CD4-positive, CD25-positive, alpha-beta regulatory T cell (primary cell): ENCODE data around the gene SDC4. TPM values are rescaled to one million over a fixed set of nuclear protein-coding genes. Genes with fewer than 3 reads are reported as not detected.

ENCODE experiments used
- ATAC-seq, 2 donors: fragments of 150-1000 bp; cut with Tn5 transposase; one replicate each; pipeline ENCODE4 v1.10.0; 2021; ENCODE audit warnings: low read depth in 2 of 2, moderate number of reproducible peaks in 2 of 2, moderate library complexity in 1 of 2
- DNase-seq, 3 donors: peaks; one replicate each; pipeline versions ENCODE4 v3.0.0 to v3.0.0-alpha.2; 2012 to 2022; ENCODE audit warnings: mixed read lengths in 1 of 3
- H3K27ac ChIP-seq: one replicate; pipeline ENCODE4 v1.7.0; 2013; ENCODE audit warnings: mild to moderate bottlenecking, low read length; ENCODE audit not compliant: insufficient read depth, poor library complexity, severe bottlenecking
- H3K27me3 ChIP-seq: one replicate; pipeline ENCODE4 v1.7.0; 2013; ENCODE audit warnings: low read length; ENCODE audit not compliant: control insufficient read depth, insufficient read depth
- H3K36me3 ChIP-seq: one replicate; pipeline ENCODE4 v1.7.0; 2013; ENCODE audit warnings: mild to moderate bottlenecking, low read length, moderate library complexity; ENCODE audit not compliant: control insufficient read depth, insufficient read depth
- H3K4me1 ChIP-seq: 2 replicates; pipeline ENCODE4 v1.7.0; 2013; ENCODE audit warnings: mild to moderate bottlenecking, low read length; ENCODE audit not compliant: insufficient read depth, control insufficient read depth, poor library complexity, severe bottlenecking
- H3K4me3 ChIP-seq: one replicate; pipeline ENCODE4 v1.7.0; 2013; ENCODE audit warnings: low read depth, mild to moderate bottlenecking, low read length, moderate library complexity
- H3K9me3 ChIP-seq, 2 experiments: 1 replicate in 1 of 2; 2 replicates in 1 of 2; pipeline ENCODE4 v1.7.0; 2013; ENCODE audit warnings: low read length in 2 of 2, mild to moderate bottlenecking in 1 of 2, moderate library complexity in 1 of 2; ENCODE audit not compliant: control insufficient read depth in 2 of 2
- H3K27ac Mint-ChIP-seq, 3 donors: one replicate each; pipeline ENCODE4 v1.8.0; 2020 to 2022; ENCODE audit warnings: mild to moderate bottlenecking in 3 of 3, mixed read lengths in 3 of 3, moderate library complexity in 2 of 3
- H3K27me3 Mint-ChIP-seq: one replicate; pipeline ENCODE4 v1.8.0; 2022; ENCODE audit warnings: mild to moderate bottlenecking, mixed read lengths
- H3K36me3 Mint-ChIP-seq: one replicate; pipeline ENCODE4 v1.8.0; 2020; ENCODE audit warnings: mixed read lengths
- H3K4me1 Mint-ChIP-seq, 4 donors: one replicate each; pipeline ENCODE4 v1.8.0; 2020 to 2022; ENCODE audit warnings: mixed read lengths in 4 of 4, mild to moderate bottlenecking in 1 of 4
- H3K4me3 Mint-ChIP-seq, 4 donors: one replicate each; pipeline ENCODE4 v1.8.0; 2020 to 2022; ENCODE audit warnings: mild to moderate bottlenecking in 4 of 4, mixed read lengths in 4 of 4, moderate library complexity in 3 of 4
- H3K9me3 Mint-ChIP-seq, 7 donors: one replicate each; pipeline ENCODE4 v1.8.0; 2020 to 2022; ENCODE audit warnings: mixed read lengths in 7 of 7, mild to moderate bottlenecking in 3 of 7, moderate library complexity in 2 of 7
- polyA plus RNA-seq, 4 donors: library from polyadenylated mRNA; unstranded; fragments of 300-500 nt; fragmentation: Illumina TruSeq; gene quantifications; one replicate each; pipeline ENCODE4 v1.2.3, GENCODE V29; 2021
- total RNA-seq: library from RNA; stranded (reverse); gene quantifications from one replicate; pipeline ENCODE4 v1.2.3, GENCODE V29; 2022

Gene SDC4
- total and polyA plus RNA-seq, 5 donors from 2014 or later, result 2.2 to 8.2 (median 4.1) TPM

DNA sequence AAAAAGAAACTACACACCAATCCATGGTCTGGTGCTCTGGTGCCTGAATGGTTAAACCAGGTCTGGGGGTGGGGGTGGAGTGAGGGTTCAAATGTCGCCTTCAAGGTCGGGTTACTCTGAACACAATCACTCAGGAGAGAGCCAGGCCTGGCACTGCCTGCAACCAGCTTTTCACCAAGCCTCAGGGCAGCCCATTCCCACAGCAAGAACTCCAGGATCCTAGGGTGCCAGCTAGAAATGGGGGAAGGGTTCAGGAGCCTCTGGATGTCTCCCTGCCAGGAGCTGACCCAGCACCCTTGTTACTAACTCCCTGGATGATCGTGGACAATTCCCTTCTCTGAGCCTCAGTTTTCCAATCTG, 6.7 kb downstream of the SDC4 start:
- Histone ChIP-seq H3K9me3 (no peaks in the 10 kb centered on the region), H3K4me1 (peaks cover 29% of the 10 kb centered on the region), H3K36me3 (no peaks in the 10 kb centered on the region), H3K4me3 (no peak overlapping the region), H3K27ac (no peak overlapping the region), H3K27me3 (no peaks in the 10 kb centered on the region)
- no peaks in the 10 kb centered on the region for H3K36me3 Mint-ChIP-seq
- H3K4me3 Mint-ChIP-seq, result no peak overlapping the region
- H3K27ac Mint-ChIP-seq, result no peak overlapping the region
- H3K27me3 Mint-ChIP-seq, result no peaks in the 10 kb centered on the region
- DNase-seq (no peak), ATAC-seq (no peak)
- H3K9me3 Mint-ChIP-seq, result no peaks in the 10 kb centered on the region
- peaks cover 0 to 31% (median 16%) of the 10 kb centered on the region in 4 donors for H3K4me1 Mint-ChIP-seq

DNA sequence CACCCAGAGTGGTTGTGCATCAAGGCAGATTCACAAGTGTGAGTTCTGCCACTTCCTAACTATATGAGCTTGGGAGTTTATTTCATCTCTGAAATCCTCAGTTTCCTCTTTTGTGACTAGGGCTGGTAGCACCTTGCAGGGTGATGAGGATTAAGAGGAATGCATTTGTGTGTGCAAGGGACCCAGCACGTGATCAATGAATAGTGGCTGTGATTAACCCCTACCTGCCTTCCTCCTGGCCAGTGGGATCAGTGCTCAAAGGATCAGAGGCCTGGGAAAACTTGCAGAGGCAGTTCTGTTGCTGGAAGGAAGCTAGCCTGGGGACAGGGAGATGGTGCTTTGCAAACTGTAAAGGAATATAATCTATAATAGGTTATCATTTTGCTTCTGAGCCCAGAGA, 7.3 kb downstream of the SDC4 start:
- no peaks in the 10 kb centered on the region for H3K9me3 ChIP-seq
- ATAC-seq (no peak), DNase-seq (no peak)
- no peak overlapping the region for H3K4me3 Mint-ChIP-seq
- H3K4me3 ChIP-seq, result no peak overlapping the region
- no peaks in the 10 kb centered on the region for H3K27me3 ChIP-seq
- no peaks in the 10 kb centered on the region for H3K9me3 Mint-ChIP-seq
- peaks cover 23% of the 10 kb centered on the region for H3K4me1 ChIP-seq
- no peak overlapping the region for H3K27ac ChIP-seq
- H3K27ac Mint-ChIP-seq, result no peak overlapping the region
- no peaks in the 10 kb centered on the region for H3K36me3 Mint-ChIP-seq
- H3K4me1 Mint-ChIP-seq, result peaks cover 0 to 25% (median 13%) of the 10 kb centered on the region in 4 donors
- H3K36me3 ChIP-seq, result no peaks in the 10 kb centered on the region
- H3K27me3 Mint-ChIP-seq, result no peaks in the 10 kb centered on the region

DNA sequence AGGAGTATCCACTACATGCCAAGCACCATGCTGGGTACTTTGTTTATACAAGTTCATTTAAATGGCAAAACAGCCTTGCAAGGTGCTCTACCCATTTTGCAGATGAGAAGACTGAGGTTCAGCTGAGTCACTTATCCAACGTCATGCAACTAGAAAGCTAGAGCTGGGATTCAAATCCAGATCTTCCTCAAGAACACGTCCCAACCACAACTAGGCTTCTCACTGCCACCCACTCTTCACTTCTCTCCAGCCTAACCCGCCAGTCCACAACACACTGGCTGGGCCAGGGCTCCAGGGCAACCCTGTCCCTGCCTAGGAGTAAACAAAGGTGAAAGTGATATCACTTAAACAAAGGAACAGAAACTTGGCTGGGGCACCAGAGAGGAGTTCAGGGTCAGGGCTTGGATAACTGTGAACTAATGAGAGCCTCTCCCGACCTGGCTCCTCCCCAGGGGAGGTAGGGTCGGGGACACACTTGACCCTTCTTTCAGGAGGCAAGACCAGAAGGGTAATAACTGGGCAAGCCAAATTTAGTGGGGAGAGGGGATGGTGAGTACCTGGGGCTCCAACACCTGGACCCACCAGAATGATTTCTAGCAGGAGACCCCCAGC, 7.9 kb downstream of the SDC4 start:
- no peaks in the 10 kb centered on the region for H3K27me3 Mint-ChIP-seq
- H3K4me1 Mint-ChIP-seq, result peaks cover 0 to 24% (median 11%) of the 10 kb centered on the region in 4 donors
- H3K36me3 Mint-ChIP-seq, result no peaks in the 10 kb centered on the region
- peak overlapping the region in 1 of 3 donors; percentile 59 for H3K27ac Mint-ChIP-seq
- no peak overlapping the region for H3K4me3 Mint-ChIP-seq
- H3K9me3 Mint-ChIP-seq, result no peaks in the 10 kb centered on the region
- H3K27ac ChIP-seq, result no peak overlapping the region
- ATAC-seq (no peak), DNase-seq (no peak)
- H3K4me3 ChIP-seq, result no peak overlapping the region
- no peaks in the 10 kb centered on the region for H3K27me3 ChIP-seq
- H3K9me3 ChIP-seq, result no peaks in the 10 kb centered on the region
- H3K4me1 ChIP-seq, result peaks cover 18% of the 10 kb centered on the region
- H3K36me3 ChIP-seq, result peaks cover under 1% of the 10 kb centered on the region

DNA sequence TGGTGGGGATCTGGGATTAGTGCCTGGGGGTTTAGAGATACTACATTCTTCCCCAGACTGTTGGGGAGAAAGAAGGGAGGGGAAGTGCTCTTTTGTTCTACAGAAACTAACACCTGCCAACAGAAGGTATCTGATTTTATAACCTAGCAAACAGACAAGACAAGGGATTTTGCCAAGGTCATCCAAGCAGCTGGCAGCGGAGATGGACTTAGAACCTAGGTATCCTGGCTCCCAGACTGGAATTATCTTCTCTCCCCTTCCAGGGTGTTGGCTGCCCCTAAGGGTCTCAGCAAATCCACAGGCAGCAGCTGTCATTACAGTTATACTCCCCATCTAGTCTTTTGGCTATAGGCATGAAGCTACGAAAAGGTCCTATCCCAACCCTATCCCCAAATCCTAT, 8.4 kb downstream of the SDC4 start:
- H3K27me3 Mint-ChIP-seq, result no peaks in the 10 kb centered on the region
- H3K9me3 Mint-ChIP-seq, result no peaks in the 10 kb centered on the region
- Histone ChIP-seq H3K36me3 (peaks cover 2% of the 10 kb centered on the region), H3K4me1 (peaks cover 12% of the 10 kb centered on the region), H3K27me3 (no peaks in the 10 kb centered on the region), H3K4me3 (no peak overlapping the region), H3K9me3 (no peaks in the 10 kb centered on the region), H3K27ac (no peak overlapping the region)
- DNase-seq, result no peak
- peaks cover 0 to 20% (median 7%) of the 10 kb centered on the region in 4 donors for H3K4me1 Mint-ChIP-seq
- H3K4me3 Mint-ChIP-seq, result no peak overlapping the region
- H3K27ac Mint-ChIP-seq, result peak overlapping the region in 1 of 3 donors; percentile 59
- ATAC-seq, result no peak
- H3K36me3 Mint-ChIP-seq, result no peaks in the 10 kb centered on the region

DNA sequence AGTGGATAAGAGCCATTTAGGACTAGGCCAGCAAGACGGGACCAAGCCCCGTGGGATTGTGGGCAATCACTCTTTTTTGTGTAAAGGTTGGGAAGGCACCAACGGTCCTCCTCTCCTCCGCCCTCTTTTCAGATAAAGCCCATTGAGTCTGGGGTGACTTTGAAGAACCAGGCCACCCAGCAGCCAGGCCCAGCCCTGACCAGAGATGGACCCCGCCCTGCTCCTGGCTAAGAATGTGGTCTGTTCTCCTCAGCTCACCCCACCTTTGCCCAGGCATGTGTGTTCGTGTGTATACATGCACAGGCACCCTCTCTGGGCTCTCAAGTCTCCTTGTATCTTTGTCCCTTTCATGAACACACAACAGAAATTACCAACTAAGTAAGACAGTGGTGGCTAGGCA, 9.1 kb downstream of the SDC4 start:
- Histone ChIP-seq H3K27me3 (no peaks in the 10 kb centered on the region), H3K36me3 (peaks cover 2% of the 10 kb centered on the region), H3K4me3 (no peak overlapping the region), H3K4me1 (peaks cover 6% of the 10 kb centered on the region), H3K9me3 (no peaks in the 10 kb centered on the region), H3K27ac (no peak overlapping the region)
- DNase-seq (no peak), ATAC-seq (no peak)
- no peaks in the 10 kb centered on the region for H3K9me3 Mint-ChIP-seq
- no peaks in the 10 kb centered on the region for H3K27me3 Mint-ChIP-seq
- H3K4me3 Mint-ChIP-seq, result no peak overlapping the region
- peaks cover 0 to 15% (median 5%) of the 10 kb centered on the region in 4 donors for H3K4me1 Mint-ChIP-seq
- no peak overlapping the region for H3K27ac Mint-ChIP-seq
- H3K36me3 Mint-ChIP-seq, result no peaks in the 10 kb centered on the region

DNA sequence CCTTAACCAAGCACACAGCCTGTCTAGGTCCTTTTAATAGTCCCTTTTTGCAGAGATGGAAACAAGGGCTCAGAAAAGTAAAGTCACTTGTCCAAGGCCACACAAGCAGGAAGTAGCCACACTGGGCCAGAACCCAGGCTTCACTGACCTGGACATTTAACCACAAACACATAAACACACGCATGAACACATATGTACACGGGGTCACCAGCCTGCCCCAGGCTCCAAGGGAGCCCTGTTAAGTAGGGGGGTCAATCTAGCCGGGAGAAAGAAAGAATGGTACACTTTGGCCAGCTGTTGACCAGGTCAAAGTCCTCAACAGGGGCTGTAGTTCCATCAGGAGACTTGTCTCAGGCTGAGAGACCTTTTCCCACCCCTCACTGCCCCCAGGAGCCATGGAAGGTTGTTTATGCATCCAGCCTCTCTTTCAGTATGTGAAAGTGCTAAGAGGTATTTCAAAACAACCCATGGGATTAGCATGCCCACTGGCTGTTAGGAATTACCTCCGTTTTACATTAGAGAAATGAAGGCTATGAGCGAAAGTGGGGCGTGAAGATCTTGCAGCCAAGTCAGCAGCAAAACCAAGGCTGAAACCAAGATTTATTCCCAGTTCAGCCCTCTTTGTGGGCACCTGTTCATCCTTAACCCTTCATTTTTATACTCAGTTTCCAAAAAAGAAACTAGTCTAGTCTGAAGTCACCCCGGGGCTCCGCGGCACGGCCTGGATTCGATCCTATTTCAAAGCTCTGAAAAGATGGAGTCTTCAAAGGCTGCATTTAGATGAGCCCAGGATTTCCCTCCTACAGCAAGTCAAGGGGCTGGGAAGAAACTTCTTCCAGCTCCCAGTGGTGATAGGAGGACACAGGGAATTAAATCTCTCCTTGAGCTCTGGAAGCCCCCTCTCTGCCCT, 9.8 kb downstream of the SDC4 start:
- Mint-ChIP-seq H3K36me3 (no peaks in the 10 kb centered on the region), H3K9me3 (no peaks in the 10 kb centered on the region), H3K4me1 (peaks cover 0 to 11% (median 4%) of the 10 kb centered on the region in 4 donors), H3K27me3 (no peaks in the 10 kb centered on the region), H3K4me3 (no peak overlapping the region), H3K27ac (peak overlapping the region in 1 of 3 donors; percentile 46)
- peaks cover 5% of the 10 kb centered on the region for H3K4me1 ChIP-seq
- no peak overlapping the region for H3K4me3 ChIP-seq
- ATAC-seq (no peak), DNase-seq (no peak)
- H3K27me3 ChIP-seq, result no peaks in the 10 kb centered on the region
- H3K27ac ChIP-seq, result no peak overlapping the region
- H3K9me3 ChIP-seq, result no peaks in the 10 kb centered on the region
- peaks cover 2% of the 10 kb centered on the region for H3K36me3 ChIP-seq

DNA sequence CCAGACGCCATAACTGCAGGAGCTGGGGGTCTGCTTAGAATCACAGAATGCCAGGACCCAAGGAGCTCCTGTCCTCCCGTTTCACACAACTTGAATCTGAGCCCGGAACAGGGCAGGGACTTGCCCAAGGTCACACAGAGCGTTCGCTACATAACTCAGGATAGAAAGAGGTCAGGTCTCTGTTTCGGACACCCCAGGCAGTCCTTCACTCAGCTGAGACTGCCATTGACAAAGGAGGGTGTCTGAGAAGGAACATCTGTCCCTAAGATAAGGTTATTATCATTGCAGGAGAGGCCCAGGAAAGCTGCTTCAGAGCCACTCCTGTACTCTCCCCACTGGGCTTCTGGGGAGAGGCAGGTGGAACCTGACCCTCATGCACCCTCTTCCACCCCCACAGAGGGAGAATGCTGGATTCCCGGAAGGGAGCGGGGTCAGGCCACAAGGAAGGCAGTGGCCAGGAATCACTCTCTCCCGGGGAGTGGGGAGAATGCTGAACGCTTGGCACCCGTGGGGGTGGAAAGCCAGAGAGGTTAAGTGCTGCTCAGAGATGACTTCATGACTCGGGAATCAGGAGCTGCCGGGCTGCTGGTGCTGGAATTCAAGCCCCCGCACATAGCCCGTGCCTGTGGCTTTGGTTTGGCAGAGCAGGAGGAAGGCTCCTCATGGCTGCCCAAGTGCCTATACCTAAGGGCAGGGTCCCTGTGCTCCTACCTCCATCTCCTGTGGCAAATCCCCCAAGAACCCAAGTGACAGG, 10.7 kb downstream of the SDC4 start:
- H3K4me1 ChIP-seq, result peaks cover 3% of the 10 kb centered on the region
- H3K27ac ChIP-seq, result no peak overlapping the region
- Mint-ChIP-seq H3K27me3 (no peaks in the 10 kb centered on the region), H3K9me3 (no peaks in the 10 kb centered on the region), H3K4me1 (peaks cover 0 to 7% (median 1%) of the 10 kb centered on the region in 4 donors), H3K27ac (peak overlapping the region in 2 of 3 donors; percentile 73 to 78), H3K4me3 (no peak overlapping the region), H3K36me3 (no peaks in the 10 kb centered on the region)
- peaks cover 2% of the 10 kb centered on the region for H3K36me3 ChIP-seq
- no peaks in the 10 kb centered on the region for H3K27me3 ChIP-seq
- no peak for ATAC-seq
- H3K4me3 ChIP-seq, result no peak overlapping the region
- no peaks in the 10 kb centered on the region for H3K9me3 ChIP-seq
- DNase-seq, result no peak
